C4-2B (cell line): ENCODE results near the gene PHLPP2.

Source experiments
- H3K27ac ChIP-seq: fragments of 450-650 bp; 2 replicates; pipeline ENCODE4 v1.5.1; 2017
- ZFX ChIP-seq: fragments of 450-650 bp; IDR thresholded peaks from 2 replicates; pipeline ENCODE4 v1.6.1; 2017
- TF ChIP-seq, protein P1 (sequence below): fragments of 450-650 bp; conservative IDR thresholded peaks from 2 replicates; pipeline ENCODE4 v1.5.1; 2017; ENCODE audit warnings: mild to moderate bottlenecking

The PHLPP2 gene

DNA sequence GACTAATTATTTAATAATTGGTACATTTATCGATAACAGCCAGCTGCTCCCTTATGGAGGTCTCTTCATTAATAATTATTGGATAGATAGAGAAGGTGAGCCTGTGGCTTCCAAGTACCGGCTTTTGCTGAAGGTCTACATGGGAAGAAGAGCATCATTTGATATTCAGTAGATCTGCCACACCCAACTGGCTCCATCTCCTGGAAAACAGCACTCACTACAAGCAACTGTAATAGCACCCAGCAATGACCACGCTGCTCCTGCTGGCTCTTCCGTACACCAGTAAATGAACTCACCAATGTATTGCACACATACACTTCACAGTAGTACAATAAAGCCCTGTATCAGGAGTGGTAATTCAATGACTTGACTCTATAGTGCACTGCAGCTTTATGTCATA lies 79.1 kb downstream of the PHLPP2 start:
- TF ChIP-seq, protein P1, sequence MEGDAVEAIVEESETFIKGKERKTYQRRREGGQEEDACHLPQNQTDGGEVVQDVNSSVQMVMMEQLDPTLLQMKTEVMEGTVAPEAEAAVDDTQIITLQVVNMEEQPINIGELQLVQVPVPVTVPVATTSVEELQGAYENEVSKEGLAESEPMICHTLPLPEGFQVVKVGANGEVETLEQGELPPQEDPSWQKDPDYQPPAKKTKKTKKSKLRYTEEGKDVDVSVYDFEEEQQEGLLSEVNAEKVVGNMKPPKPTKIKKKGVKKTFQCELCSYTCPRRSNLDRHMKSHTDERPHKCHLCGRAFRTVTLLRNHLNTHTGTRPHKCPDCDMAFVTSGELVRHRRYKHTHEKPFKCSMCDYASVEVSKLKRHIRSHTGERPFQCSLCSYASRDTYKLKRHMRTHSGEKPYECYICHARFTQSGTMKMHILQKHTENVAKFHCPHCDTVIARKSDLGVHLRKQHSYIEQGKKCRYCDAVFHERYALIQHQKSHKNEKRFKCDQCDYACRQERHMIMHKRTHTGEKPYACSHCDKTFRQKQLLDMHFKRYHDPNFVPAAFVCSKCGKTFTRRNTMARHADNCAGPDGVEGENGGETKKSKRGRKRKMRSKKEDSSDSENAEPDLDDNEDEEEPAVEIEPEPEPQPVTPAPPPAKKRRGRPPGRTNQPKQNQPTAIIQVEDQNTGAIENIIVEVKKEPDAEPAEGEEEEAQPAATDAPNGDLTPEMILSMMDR = peak; percentile 62
- no peak for TF ChIP-seq ZFX
- H3K27ac ChIP-seq = no peak overlapping the region

DNA sequence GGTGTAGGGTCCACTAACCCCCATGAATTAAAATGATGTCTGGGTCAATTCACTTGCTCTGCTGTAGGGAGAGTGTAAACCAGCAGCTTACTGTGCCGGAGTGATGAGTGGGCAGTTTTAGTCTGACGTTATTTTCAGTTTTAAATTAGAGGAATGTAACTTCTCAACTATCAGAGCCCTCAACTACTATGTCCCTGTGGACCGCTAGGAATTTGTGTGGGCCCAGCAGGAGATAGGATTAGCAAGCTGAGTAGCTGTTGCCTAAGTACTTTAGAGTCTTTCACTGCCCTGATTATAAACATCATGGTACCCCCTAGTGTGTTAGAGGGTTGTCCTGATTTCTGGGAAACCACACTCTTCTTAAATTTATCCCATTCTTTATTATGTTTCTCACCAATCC lies 87.1 kb downstream of the PHLPP2 start:
- TF ChIP-seq, protein P1 = no peak
- no peak overlapping the region for H3K27ac ChIP-seq

- no peak for TF ChIP-seq ZFX
- TF ChIP-seq, protein P1 = no peak
- no peak overlapping the region for H3K27ac ChIP-seq
Observed at GRCh38 chr16:71635632-71636031, 88.9 kb downstream of the PHLPP2 start.

DNA sequence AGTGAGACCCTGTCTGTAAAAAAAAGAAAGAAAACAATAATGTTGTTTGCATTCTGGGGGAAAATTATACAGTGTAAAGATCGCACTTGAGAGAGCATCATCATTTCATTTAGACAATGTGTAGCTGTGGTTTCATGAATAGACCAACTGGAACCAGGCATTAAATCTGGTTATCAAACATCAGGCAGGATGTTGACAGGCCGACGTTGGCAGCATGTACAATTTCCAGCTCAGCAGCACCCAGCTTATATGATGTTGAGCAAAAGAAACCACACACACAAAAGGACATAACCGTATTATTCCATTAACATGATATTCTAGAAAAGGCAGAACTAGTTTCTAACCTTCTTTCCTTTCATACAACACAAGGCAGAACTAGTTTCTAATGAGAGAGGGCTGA lies 92.7 kb downstream of the PHLPP2 start:
- no peak overlapping the region for H3K27ac ChIP-seq
- TF ChIP-seq ZFX = no peak
- TF ChIP-seq, protein P1 = no peak

DNA sequence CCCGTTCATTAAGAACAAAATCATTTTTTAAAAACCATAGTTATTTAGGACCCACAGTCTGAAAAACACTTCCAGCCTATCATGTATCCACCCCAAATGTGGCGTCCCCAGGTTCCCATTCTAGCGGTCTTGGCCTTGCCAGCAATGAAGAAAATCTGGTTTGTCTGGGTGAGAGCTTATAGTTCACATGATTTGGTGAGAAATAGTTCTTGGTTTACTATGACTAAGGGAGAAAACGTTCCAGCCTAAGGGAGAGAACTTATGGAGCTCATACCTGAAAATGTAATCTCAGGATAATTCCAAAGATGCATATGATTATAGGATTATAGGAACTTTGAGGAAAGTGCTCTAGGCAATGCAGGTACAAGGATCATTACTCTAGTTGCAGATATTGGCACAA lies 93.7 kb downstream of the PHLPP2 start:
- H3K27ac ChIP-seq = no peak overlapping the region
- TF ChIP-seq, protein P1 = no peak
- no peak for TF ChIP-seq ZFX

GRCh38 chr16:71629278-71630016 lies 95.1 kb downstream of the PHLPP2 start:
- TF ChIP-seq, protein P1 = no peak
- no peak for TF ChIP-seq ZFX
- no peak overlapping the region for H3K27ac ChIP-seq

GRCh38 chr16:71628810-71629209 lies 95.7 kb downstream of the PHLPP2 start:
- no peak overlapping the region for H3K27ac ChIP-seq
- no peak for TF ChIP-seq ZFX
- TF ChIP-seq, protein P1 = no peak
